ENCODE results near the gene IRF2.

- TF ChIP-seq EZH2 (IDR thresholded peaks at IDR 0.05; ENCODE audit: insufficient read depth, poor library complexity, severe bottlenecking): no peak
- no peak for TF ChIP-seq EZH2phosphoT487 (IDR thresholded peaks at IDR 0.05; ENCODE audit: insufficient read depth, low read depth)
Observed at GRCh38 chr4:184448821-184449220, 25.5 kb downstream of the IRF2 start.

All from GM23248 (cell line).